Measurements from ENCODE around the gene B4GALT5.

DNA sequence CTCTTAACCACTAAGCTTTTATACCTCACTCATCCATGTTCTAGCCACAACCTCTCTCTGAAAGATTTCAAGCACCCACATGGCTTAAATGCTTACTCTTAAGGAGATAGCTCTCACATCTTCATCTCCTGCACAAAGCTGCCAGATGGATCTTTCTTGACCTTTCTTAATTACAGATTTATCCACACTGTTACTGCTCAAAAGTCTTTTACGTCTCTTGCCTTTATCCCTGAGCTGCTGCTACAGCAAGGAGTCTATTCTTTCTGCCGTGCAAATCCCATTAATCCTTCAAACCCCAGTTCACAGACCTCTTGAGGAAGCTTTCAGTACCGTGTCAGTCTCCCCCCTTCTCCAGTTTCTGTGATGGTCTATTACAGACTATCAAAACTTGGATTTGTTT is 54.6 kb downstream of the B4GALT5 start:
- TF ChIP-seq, protein P1, sequence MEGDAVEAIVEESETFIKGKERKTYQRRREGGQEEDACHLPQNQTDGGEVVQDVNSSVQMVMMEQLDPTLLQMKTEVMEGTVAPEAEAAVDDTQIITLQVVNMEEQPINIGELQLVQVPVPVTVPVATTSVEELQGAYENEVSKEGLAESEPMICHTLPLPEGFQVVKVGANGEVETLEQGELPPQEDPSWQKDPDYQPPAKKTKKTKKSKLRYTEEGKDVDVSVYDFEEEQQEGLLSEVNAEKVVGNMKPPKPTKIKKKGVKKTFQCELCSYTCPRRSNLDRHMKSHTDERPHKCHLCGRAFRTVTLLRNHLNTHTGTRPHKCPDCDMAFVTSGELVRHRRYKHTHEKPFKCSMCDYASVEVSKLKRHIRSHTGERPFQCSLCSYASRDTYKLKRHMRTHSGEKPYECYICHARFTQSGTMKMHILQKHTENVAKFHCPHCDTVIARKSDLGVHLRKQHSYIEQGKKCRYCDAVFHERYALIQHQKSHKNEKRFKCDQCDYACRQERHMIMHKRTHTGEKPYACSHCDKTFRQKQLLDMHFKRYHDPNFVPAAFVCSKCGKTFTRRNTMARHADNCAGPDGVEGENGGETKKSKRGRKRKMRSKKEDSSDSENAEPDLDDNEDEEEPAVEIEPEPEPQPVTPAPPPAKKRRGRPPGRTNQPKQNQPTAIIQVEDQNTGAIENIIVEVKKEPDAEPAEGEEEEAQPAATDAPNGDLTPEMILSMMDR (conservative IDR thresholded peaks at IDR 0.05; ENCODE audit: low read length) = no peak
- TF ChIP-seq EZH2phosphoT487 (IDR thresholded peaks at IDR 0.05; ENCODE audit: borderline replicate concordance, low read depth, low read length) = no peak
